Uterus (tissue), 4 donors: ENCODE measurements around the gene CCL22. TPM values are rescaled to one million over a fixed set of nuclear protein-coding genes. Genes with fewer than 3 reads are reported as not detected.

Source experiments
- DNase-seq, 2 donors: peaks; one replicate each; pipeline ENCODE4 v3.0.0-alpha.2; 2019 to 2020
- H3K27ac ChIP-seq, 2 donors: fragments of 200-600 bp; sonication (generic); 1 replicate in 1 of 2; 2 replicates in 1 of 2; pipeline ENCODE4 v1.5.1; 2016 to 2018
- H3K27me3 ChIP-seq, 2 donors: fragments of 200-600 bp; sonication (generic); one replicate each; pipeline ENCODE4 v1.5.1; 2018 to 2019; ENCODE audit warnings: control low read depth in 1 of 2
- H3K36me3 ChIP-seq, 2 donors: fragments of 200-600 bp; sonication (generic); one replicate each; pipeline ENCODE4 v1.5.1; 2019; ENCODE audit warnings: control low read depth in 1 of 2
- H3K4me1 ChIP-seq, 2 donors: fragments of 200-600 bp; sonication (generic); one replicate each; pipeline ENCODE4 v1.5.1; 2018 to 2019; ENCODE audit warnings: control low read depth in 1 of 2
- H3K4me3 ChIP-seq, 2 donors: fragments of 200-600 bp; sonication (generic); 1 replicate in 1 of 2; 2 replicates in 1 of 2; pipeline ENCODE4 v1.5.1; 2018 to 2019; ENCODE audit warnings: mild to moderate bottlenecking in 1 of 2
- H3K9me3 ChIP-seq, 2 donors: fragments of 200-600 bp; sonication (generic); one replicate each; pipeline ENCODE4 v1.5.1; 2019; ENCODE audit warnings: control low read depth in 1 of 2
- POLR2A ChIP-seq, 2 donors: fragments of 450-650 bp; IDR thresholded peaks; one replicate each; pipeline ENCODE4 v1.6.1; 2016; ENCODE audit warnings: antibody characterized with exemption in 2 of 2, mild to moderate bottlenecking in 1 of 2, moderate library complexity in 1 of 2
- intact Hi-C: fragments of 100-400 bp; cut with DNase I; formaldehyde crosslinking; loops from one replicate; pipeline ENCODE4 v1.15.1; 2023; ENCODE audit warnings: low total_unique reads
- total RNA-seq, 4 donors: library from RNA; depleted of rRNA in 3 of 4; stranded (reverse); fragments of >200 nt in 3 of 4; gene quantifications; one replicate each; pipeline versions ENCODE4 v1.1.0 to v1.2.4, GENCODE V29; 2014 to 2023
- TF ChIP-seq, protein P1 (sequence below), 4 experiments: fragments of 200-600 bp in 2 of 4; fragments of 450-650 bp in 2 of 4; sonication (generic) in 2 of 4; IDR thresholded peaks; one replicate each; pipeline ENCODE4 v1.5.1; 2016 to 2019; ENCODE audit warnings: antibody characterized with exemption in 4 of 4, mild to moderate bottlenecking in 2 of 4, moderate library complexity in 1 of 4
- donor health status: DM: yes; HTN: yes; CAD: no.

CCL22 gene
- total RNA-seq, 4 donors from 2014 or later, result not detected

GRCh38 chr16:57355898-57356414 is 2.6 kb upstream of the CCL22 start:
- Histone ChIP-seq H3K4me1 (no peaks in the 10 kb centered on the region), H3K27ac (no peak overlapping the region), H3K9me3 (no peaks in the 10 kb centered on the region), H3K4me3 (no peak overlapping the region), H3K27me3 (no peaks in the 10 kb centered on the region), H3K36me3 (no peaks in the 10 kb centered on the region)
- DNase-seq, result no peak
- intact Hi-C loops, result no loop called here
- TF ChIP-seq, protein P1, sequence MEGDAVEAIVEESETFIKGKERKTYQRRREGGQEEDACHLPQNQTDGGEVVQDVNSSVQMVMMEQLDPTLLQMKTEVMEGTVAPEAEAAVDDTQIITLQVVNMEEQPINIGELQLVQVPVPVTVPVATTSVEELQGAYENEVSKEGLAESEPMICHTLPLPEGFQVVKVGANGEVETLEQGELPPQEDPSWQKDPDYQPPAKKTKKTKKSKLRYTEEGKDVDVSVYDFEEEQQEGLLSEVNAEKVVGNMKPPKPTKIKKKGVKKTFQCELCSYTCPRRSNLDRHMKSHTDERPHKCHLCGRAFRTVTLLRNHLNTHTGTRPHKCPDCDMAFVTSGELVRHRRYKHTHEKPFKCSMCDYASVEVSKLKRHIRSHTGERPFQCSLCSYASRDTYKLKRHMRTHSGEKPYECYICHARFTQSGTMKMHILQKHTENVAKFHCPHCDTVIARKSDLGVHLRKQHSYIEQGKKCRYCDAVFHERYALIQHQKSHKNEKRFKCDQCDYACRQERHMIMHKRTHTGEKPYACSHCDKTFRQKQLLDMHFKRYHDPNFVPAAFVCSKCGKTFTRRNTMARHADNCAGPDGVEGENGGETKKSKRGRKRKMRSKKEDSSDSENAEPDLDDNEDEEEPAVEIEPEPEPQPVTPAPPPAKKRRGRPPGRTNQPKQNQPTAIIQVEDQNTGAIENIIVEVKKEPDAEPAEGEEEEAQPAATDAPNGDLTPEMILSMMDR (IDR thresholded peaks at IDR 0.05), result no peak
- no peak for TF ChIP-seq POLR2A (IDR thresholded peaks at IDR 0.05)

DNA sequence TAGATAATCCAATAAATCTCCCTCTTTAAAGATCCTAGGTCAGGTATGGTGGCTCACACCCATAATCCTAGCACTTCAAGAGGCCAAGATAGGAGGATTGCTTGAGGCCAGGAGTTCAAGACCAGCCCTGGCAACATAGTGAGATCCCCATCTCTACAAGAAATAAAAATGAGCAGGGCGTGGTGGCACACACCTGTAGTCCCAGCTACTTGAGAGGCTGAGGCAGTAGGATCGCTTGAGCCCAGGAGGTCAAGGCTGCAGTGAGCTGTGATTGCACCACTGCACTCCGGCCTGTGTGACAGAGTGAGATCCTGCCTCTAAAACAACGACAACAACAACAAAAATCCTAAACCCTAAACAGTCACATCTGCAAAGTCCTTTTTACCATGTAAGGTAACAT is 2.0 kb upstream of the CCL22 start:
- DNase-seq, result no peak
- H3K4me3 ChIP-seq, result no peak overlapping the region
- H3K4me1 ChIP-seq, result no peaks in the 10 kb centered on the region
- H3K9me3 ChIP-seq, result no peaks in the 10 kb centered on the region
- no peak for TF ChIP-seq POLR2A (IDR thresholded peaks at IDR 0.05)
- TF ChIP-seq, protein P1 (IDR thresholded peaks at IDR 0.05), result no peak
- no peaks in the 10 kb centered on the region for H3K36me3 ChIP-seq
- H3K27me3 ChIP-seq, result no peaks in the 10 kb centered on the region
- intact Hi-C loops, result no loop called here
- no peak overlapping the region for H3K27ac ChIP-seq

DNA sequence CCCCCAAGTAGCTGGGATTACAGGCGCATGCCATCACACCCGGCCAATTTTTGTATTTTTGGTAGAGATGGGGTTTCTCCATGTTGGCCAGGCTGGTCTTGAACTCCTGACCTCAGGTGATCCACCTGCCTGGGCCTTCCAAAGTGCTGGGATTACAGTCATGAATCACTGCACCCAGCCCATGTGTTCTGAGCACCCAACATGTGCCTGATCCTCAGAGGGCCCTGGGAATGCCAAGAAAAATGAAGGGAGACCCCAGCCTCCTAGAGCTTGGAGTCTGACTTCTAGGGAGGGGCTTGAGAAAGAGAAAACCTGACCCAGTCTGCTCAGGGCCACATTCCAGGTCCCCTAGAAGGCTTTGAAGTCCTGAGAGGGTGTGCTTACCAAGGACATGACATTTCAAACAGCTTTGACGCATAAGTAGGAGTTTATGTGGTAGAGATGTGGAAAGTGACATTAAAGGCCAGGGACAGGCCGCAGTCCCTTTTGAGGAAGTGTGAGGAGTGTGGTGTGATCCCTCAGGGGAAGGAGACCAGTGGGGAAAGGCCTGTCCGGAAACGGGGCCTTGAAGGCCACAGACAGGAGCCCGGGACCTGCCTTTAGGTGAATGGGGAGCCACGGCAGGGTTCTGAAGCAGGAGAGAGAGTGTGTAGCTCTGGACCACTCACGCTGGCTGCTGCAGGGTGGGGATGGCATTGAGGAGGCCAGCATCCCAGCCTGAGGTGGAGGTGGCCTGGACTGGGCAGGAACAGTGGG is 1.1 kb upstream of the CCL22 start:
- no peak overlapping the region for H3K27ac ChIP-seq
- TF ChIP-seq, protein P1 (IDR thresholded peaks at IDR 0.05), result no peak
- TF ChIP-seq POLR2A (IDR thresholded peaks at IDR 0.05), result no peak
- H3K36me3 ChIP-seq, result no peaks in the 10 kb centered on the region

DNA sequence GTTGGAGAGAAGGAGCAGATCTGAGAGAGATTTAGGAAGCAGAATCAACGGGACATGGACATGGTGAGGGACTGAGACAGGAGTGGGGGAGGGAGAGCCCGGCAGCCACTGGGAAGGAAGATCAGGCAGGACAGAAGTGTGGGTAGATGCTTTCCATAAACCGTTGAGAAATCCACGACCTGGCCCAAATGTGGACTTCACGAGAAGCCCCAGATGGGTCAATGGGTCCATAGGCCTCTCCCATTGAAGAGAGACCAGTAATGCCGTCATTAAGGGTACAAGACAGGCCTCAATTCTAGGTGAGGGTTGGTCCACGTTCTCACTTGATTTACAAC is 530 bp upstream of the CCL22 start:
- H3K36me3 ChIP-seq, result no peaks in the 10 kb centered on the region
- TF ChIP-seq POLR2A (IDR thresholded peaks at IDR 0.05), result no peak
- no peak overlapping the region for H3K27ac ChIP-seq

More for the DNA sequence above, 1.1 kb upstream of the CCL22 start:
- no peak overlapping the region for H3K4me3 ChIP-seq
- intact Hi-C loops, result no loop called here
- no peaks in the 10 kb centered on the region for H3K4me1 ChIP-seq
- no peaks in the 10 kb centered on the region for H3K9me3 ChIP-seq
- no peak for DNase-seq
- H3K27me3 ChIP-seq, result no peaks in the 10 kb centered on the region

GRCh38 chr16:57360321-57360935 is 1.8 kb downstream of the CCL22 start:
- Histone ChIP-seq H3K27me3 (no peaks in the 10 kb centered on the region), H3K36me3 (no peaks in the 10 kb centered on the region), H3K4me1 (no peaks in the 10 kb centered on the region), H3K9me3 (no peaks in the 10 kb centered on the region), H3K4me3 (no peak overlapping the region), H3K27ac (no peak overlapping the region)
- DNase-seq, result no peak
- intact Hi-C loops, result no loop called here
- TF ChIP-seq, protein P1 (IDR thresholded peaks at IDR 0.05), result no peak
- no peak for TF ChIP-seq POLR2A (IDR thresholded peaks at IDR 0.05)

More for the DNA sequence above, 530 bp upstream of the CCL22 start:
- no peaks in the 10 kb centered on the region for H3K27me3 ChIP-seq
- intact Hi-C loops, result no loop called here
- no peak for DNase-seq
- H3K4me1 ChIP-seq, result no peaks in the 10 kb centered on the region
- no peak overlapping the region for H3K4me3 ChIP-seq
- H3K9me3 ChIP-seq, result no peaks in the 10 kb centered on the region
